Naive thymus-derived CD4-positive, alpha-beta T cell (primary cell): Measurements from ENCODE around the gene DOCK8. TPM values are rescaled to one million over a fixed set of nuclear protein-coding genes. Genes with fewer than 3 reads are reported as not detected.

Experiments
- ATAC-seq: fragments of 150-1000 bp; cut with Tn5 transposase; 2 replicates; pipeline ENCODE4 v1.10.0; 2021; ENCODE audit warnings: mild to moderate bottlenecking, moderate library complexity
- CTCF ChIA-PET: fragments of 350-600 bp; sonication (Branson Sonifier 250); formaldehyde crosslinking; loops from one replicate; lab custom pipeline; 2021; ENCODE audit warnings: antibody characterized with exemption; lab: Charles Lee
- POLR2A ChIA-PET: fragments of 350-600 bp; sonication (Branson Sonifier 250); formaldehyde crosslinking; loops from one replicate; lab custom pipeline; 2021; ENCODE audit warnings: antibody characterized with exemption, inconsistent platforms; lab: Charles Lee
- DNase-seq, 9 donors: peaks; one replicate each; pipeline versions ENCODE4 v3.0.0 to v3.0.0-alpha.2; 2020 to 2022; ENCODE audit warnings: mixed read lengths in 1 of 9
- H3K27ac ChIP-seq: one replicate; pipeline ENCODE4 v1.7.0; 2013; ENCODE audit warnings: mild to moderate bottlenecking, low read depth, low read length, moderate library complexity
- H3K27me3 ChIP-seq, 2 donors: one replicate each; pipeline ENCODE4 v1.7.0; 2013; ENCODE audit warnings: low read length in 2 of 2, mild to moderate bottlenecking in 2 of 2, moderate library complexity in 2 of 2; ENCODE audit not compliant: control insufficient read depth in 2 of 2, insufficient read depth in 2 of 2
- H3K36me3 ChIP-seq, 3 experiments: 1 replicate in 2 of 3; 2 replicates in 1 of 3; pipeline ENCODE4 v1.7.0; 2013; ENCODE audit warnings: low read length in 3 of 3, mild to moderate bottlenecking in 3 of 3, moderate library complexity in 1 of 3; ENCODE audit not compliant: insufficient read depth in 3 of 3, control insufficient read depth in 2 of 3
- H3K4me1 ChIP-seq, 2 donors: one replicate each; pipeline ENCODE4 v1.7.0; 2013; ENCODE audit warnings: low read length in 2 of 2, mild to moderate bottlenecking in 2 of 2, moderate library complexity in 1 of 2; ENCODE audit not compliant: control insufficient read depth in 2 of 2, insufficient read depth in 2 of 2
- H3K4me3 ChIP-seq: 2 replicates; pipeline ENCODE4 v1.7.0; 2013; ENCODE audit warnings: mild to moderate bottlenecking, low read length
- H3K9me3 ChIP-seq, 3 experiments: 1 replicate in 2 of 3; 2 replicates in 1 of 3; pipeline ENCODE4 v1.7.0; 2013; ENCODE audit warnings: low read length in 3 of 3; ENCODE audit not compliant: control insufficient read depth in 2 of 3
- H3K27ac Mint-ChIP-seq, 9 donors: one replicate each; pipeline ENCODE4 v1.8.0; 2020 to 2022; ENCODE audit warnings: mixed read lengths in 9 of 9, mild to moderate bottlenecking in 8 of 9, moderate library complexity in 5 of 9, inconsistent platforms in 2 of 9
- H3K27me3 Mint-ChIP-seq, 5 donors: one replicate each; pipeline ENCODE4 v1.8.0; 2021 to 2022; ENCODE audit warnings: mixed read lengths in 5 of 5, mild to moderate bottlenecking in 1 of 5
- H3K36me3 Mint-ChIP-seq, 5 donors: one replicate each; pipeline ENCODE4 v1.8.0; 2020 to 2022; ENCODE audit warnings: mixed read lengths in 5 of 5, mild to moderate bottlenecking in 3 of 5, inconsistent platforms in 1 of 5
- H3K4me1 Mint-ChIP-seq, 7 donors: one replicate each; pipeline ENCODE4 v1.8.0; 2020 to 2022; ENCODE audit warnings: mixed read lengths in 7 of 7, mild to moderate bottlenecking in 3 of 7, inconsistent platforms in 1 of 7
- H3K4me3 Mint-ChIP-seq, 10 donors: one replicate each; pipeline ENCODE4 v1.8.0; 2020 to 2022; ENCODE audit warnings: mild to moderate bottlenecking in 10 of 10, mixed read lengths in 10 of 10, moderate library complexity in 6 of 10, inconsistent platforms in 2 of 10
- H3K9me3 Mint-ChIP-seq, 11 donors: one replicate each; pipeline ENCODE4 v1.8.0; 2020 to 2022; ENCODE audit warnings: mixed read lengths in 11 of 11, mild to moderate bottlenecking in 4 of 11, inconsistent platforms in 1 of 11, moderate library complexity in 1 of 11
- intact Hi-C, 2 donors: fragments of 100-400 bp; cut with micrococcal nuclease; formaldehyde crosslinking; loops; one replicate each; pipeline ENCODE4 v1.15.1; 2023
- polyA plus RNA-seq, 2 donors: library from polyadenylated mRNA; unstranded; fragments of 300-500 nt; fragmentation: Illumina TruSeq; gene quantifications; one replicate each; pipeline ENCODE4 v1.2.3, GENCODE V29; 2021
- total RNA-seq, 6 experiments: library from RNA in 5 of 6; stranded (reverse) in 5 of 6; gene quantifications; 1 replicate in 5 of 6; 2 replicates in 1 of 6; pipeline ENCODE4 v1.2.3 and lab custom pipeline; 2021 to 2026

DOCK8 gene
- total and polyA plus RNA-seq, 7 experiments from 2014 or later: 47.7 to 294 (median 225) TPM

- Mint-ChIP-seq H3K27ac (peak overlapping the region; percentile 19 to 84 (median 74)), H3K36me3 (peaks cover 16 to 61% (median 37%) of the 10 kb centered on the region in 5 donors), H3K9me3 (no peaks in the 10 kb centered on the region), H3K27me3 (no peaks in the 10 kb centered on the region), H3K4me3 (peak overlapping the region in 3 of 10 donors; percentile 0 to 37 (median 3)), H3K4me1 (peaks cover 6 to 17% (median 11%) of the 10 kb centered on the region in 7 donors)
- POLR2A ChIA-PET: no interaction called here
- peaks cover 30 to 84% (median 40%) of the 10 kb centered on the region in 3 experiments for H3K36me3 ChIP-seq
- H3K4me1 ChIP-seq: peaks cover 0 to 2% of the 10 kb centered on the region in 2 donors
- H3K4me3 ChIP-seq: no peak overlapping the region
- H3K27me3 ChIP-seq: no peaks in the 10 kb centered on the region
- no peaks in the 10 kb centered on the region for H3K9me3 ChIP-seq
- ATAC-seq (peak; percentile 58), DNase-seq (peak in 4 of 9 donors; percentile 4 to 21 (median 9))
- intact Hi-C loops: loop anchor here in 1 of 2 donors (5.0 kb wide), 1 partner anchor 36 kb away; no protein-coding TSS in a partner anchor
- peak overlapping the region; percentile 2 for H3K27ac ChIP-seq
- CTCF ChIA-PET: interaction anchor here (0.8 kb wide), 1 partner anchor 322 kb away, joined by 3 read pairs; no protein-coding TSS in a partner anchor
Measured at GRCh38 chr9:378263-378662, 163.6 kb downstream of the DOCK8 start.

GRCh38 chr9:382383-382782 is 167.7 kb downstream of the DOCK8 start:
- Mint-ChIP-seq H3K27ac (peak overlapping the region in 4 of 9 donors; percentile 8 to 86 (median 67)), H3K9me3 (no peaks in the 10 kb centered on the region), H3K4me3 (no peak overlapping the region), H3K4me1 (peaks cover 6 to 11% (median 10%) of the 10 kb centered on the region in 7 donors), H3K27me3 (no peaks in the 10 kb centered on the region), H3K36me3 (peaks cover 11 to 49% (median 26%) of the 10 kb centered on the region in 5 donors)
- Histone ChIP-seq H3K27me3 (no peaks in the 10 kb centered on the region), H3K4me3 (no peak overlapping the region), H3K27ac (no peak overlapping the region), H3K9me3 (no peaks in the 10 kb centered on the region), H3K36me3 (peaks cover 27 to 78% (median 37%) of the 10 kb centered on the region in 3 experiments), H3K4me1 (peaks cover 0 to 2% of the 10 kb centered on the region in 2 donors)
- ATAC-seq: no peak
- ChIA-PET CTCF (interaction anchor here (0.6 kb wide), 1 partner anchor 164 kb away, joined by 3 read pairs; no protein-coding TSS in a partner anchor), POLR2A (interaction anchor here (0.6 kb wide), 1 partner anchor 110 kb away, joined by 4 read pairs; no protein-coding TSS in a partner anchor)
- intact Hi-C loops: no loop called here
- no peak for DNase-seq

- Histone ChIP-seq H3K4me1 (no peaks in the 10 kb centered on the region), H3K9me3 (no peaks in the 10 kb centered on the region), H3K27ac (no peak overlapping the region), H3K4me3 (no peak overlapping the region), H3K27me3 (no peaks in the 10 kb centered on the region), H3K36me3 (peaks cover 26 to 83% (median 38%) of the 10 kb centered on the region in 3 experiments)
- Mint-ChIP-seq H3K36me3 (peaks cover 0 to 42% (median 26%) of the 10 kb centered on the region in 5 donors), H3K27me3 (no peaks in the 10 kb centered on the region), H3K4me1 (peaks cover 0 to 4% (median 0%) of the 10 kb centered on the region in 7 donors), H3K9me3 (no peaks in the 10 kb centered on the region), H3K27ac (peak overlapping the region in 1 of 9 donors; percentile 62), H3K4me3 (no peak overlapping the region)
- ChIA-PET POLR2A (no interaction called here), CTCF (no interaction called here)
- intact Hi-C loops: loop anchor here in 1 of 2 donors (1.0 to 5.0 kb wide), 3 partner anchors 371 to 621 kb away; no protein-coding TSS in a partner anchor
- ATAC-seq (peak; percentile 57), DNase-seq (peak in 4 of 9 donors; percentile 8 to 19 (median 14))
Measured at GRCh38 chr9:385818-386398, 171.2 kb downstream of the DOCK8 start.

- peaks cover 0 to 7% (median 0%) of the 10 kb centered on the region in 7 donors for H3K4me1 Mint-ChIP-seq
- H3K4me3 Mint-ChIP-seq: no peak overlapping the region
- H3K27ac Mint-ChIP-seq: peak overlapping the region in 3 of 9 donors; percentile 7 to 41 (median 17)
- intact Hi-C loops: loop anchor here in 1 of 2 donors (5.0 kb wide), 2 partner anchors 368 to 618 kb away; no protein-coding TSS in a partner anchor
- H3K27ac ChIP-seq: no peak overlapping the region
- ATAC-seq: no peak
- CTCF ChIA-PET: no interaction called here
- no peak overlapping the region for H3K4me3 ChIP-seq
- POLR2A ChIA-PET: interaction anchor here (0.7 to 1.2 kb wide), 2 partner anchors 82 to 415 kb away, joined by 3 to 4 read pairs; no protein-coding TSS in a partner anchor
- H3K36me3 Mint-ChIP-seq: peaks cover 0 to 42% (median 28%) of the 10 kb centered on the region in 5 donors
- DNase-seq: no peak
- H3K36me3 ChIP-seq: peaks cover 18 to 91% (median 23%) of the 10 kb centered on the region in 3 experiments
- no peaks in the 10 kb centered on the region for H3K9me3 ChIP-seq
- no peaks in the 10 kb centered on the region for H3K27me3 ChIP-seq
- H3K27me3 Mint-ChIP-seq: no peaks in the 10 kb centered on the region
- H3K4me1 ChIP-seq: no peaks in the 10 kb centered on the region
- no peaks in the 10 kb centered on the region for H3K9me3 Mint-ChIP-seq
Measured at GRCh38 chr9:389159-389558, 174.5 kb downstream of the DOCK8 start.

- Histone ChIP-seq H3K27me3 (no peaks in the 10 kb centered on the region), H3K4me3 (no peak overlapping the region), H3K4me1 (no peaks in the 10 kb centered on the region), H3K9me3 (no peaks in the 10 kb centered on the region), H3K27ac (no peak overlapping the region), H3K36me3 (peaks cover 16 to 93% (median 27%) of the 10 kb centered on the region in 3 experiments)
- Mint-ChIP-seq H3K9me3 (no peaks in the 10 kb centered on the region), H3K4me1 (peaks cover 0 to 7% (median 0%) of the 10 kb centered on the region in 7 donors), H3K27ac (peak overlapping the region in 1 of 9 donors; percentile 65), H3K36me3 (peaks cover 0 to 42% (median 32%) of the 10 kb centered on the region in 5 donors), H3K27me3 (no peaks in the 10 kb centered on the region), H3K4me3 (no peak overlapping the region)
- CTCF ChIA-PET: no interaction called here
- intact Hi-C loops: loop anchor here in 1 of 2 donors (5.0 kb wide), 2 partner anchors 368 to 618 kb away; no protein-coding TSS in a partner anchor
- POLR2A ChIA-PET: interaction anchor here (0.7 to 1.2 kb wide), 2 partner anchors 81 to 414 kb away, joined by 3 to 4 read pairs; no protein-coding TSS in a partner anchor
- DNase-seq: no peak
- no peak for ATAC-seq
Measured at GRCh38 chr9:389758-390157, 175.1 kb downstream of the DOCK8 start.

- H3K4me3 ChIP-seq: no peak overlapping the region
- H3K9me3 Mint-ChIP-seq: no peaks in the 10 kb centered on the region
- no peak for DNase-seq
- H3K4me1 ChIP-seq: no peaks in the 10 kb centered on the region
- no peak for ATAC-seq
- peaks cover 14 to 97% (median 30%) of the 10 kb centered on the region in 3 experiments for H3K36me3 ChIP-seq
- H3K27me3 ChIP-seq: no peaks in the 10 kb centered on the region
- H3K9me3 ChIP-seq: no peaks in the 10 kb centered on the region
- H3K27me3 Mint-ChIP-seq: no peaks in the 10 kb centered on the region
- H3K36me3 Mint-ChIP-seq: peaks cover 0 to 45% (median 33%) of the 10 kb centered on the region in 5 donors
- CTCF ChIA-PET: no interaction called here
- peaks cover 0 to 7% (median 0%) of the 10 kb centered on the region in 7 donors for H3K4me1 Mint-ChIP-seq
- H3K4me3 Mint-ChIP-seq: no peak overlapping the region
- no peak overlapping the region for H3K27ac ChIP-seq
- POLR2A ChIA-PET: no interaction called here
- intact Hi-C loops: no loop called here
- H3K27ac Mint-ChIP-seq: peak overlapping the region in 6 of 9 donors; percentile 43 to 90 (median 58)
Measured at GRCh38 chr9:392077-392804, 177.6 kb downstream of the DOCK8 start.
